HG03064 (cell line): ENCODE data around the gene GLDN.

Source experiments
- ATAC-seq: cut with Tn5 transposase; IDR thresholded peaks from one replicate; pipeline ENCODE4 v1.9.1; 2021; ENCODE audit warnings: low read depth; ENCODE audit not compliant: unreplicated experiment

GLDN gene

DNA sequence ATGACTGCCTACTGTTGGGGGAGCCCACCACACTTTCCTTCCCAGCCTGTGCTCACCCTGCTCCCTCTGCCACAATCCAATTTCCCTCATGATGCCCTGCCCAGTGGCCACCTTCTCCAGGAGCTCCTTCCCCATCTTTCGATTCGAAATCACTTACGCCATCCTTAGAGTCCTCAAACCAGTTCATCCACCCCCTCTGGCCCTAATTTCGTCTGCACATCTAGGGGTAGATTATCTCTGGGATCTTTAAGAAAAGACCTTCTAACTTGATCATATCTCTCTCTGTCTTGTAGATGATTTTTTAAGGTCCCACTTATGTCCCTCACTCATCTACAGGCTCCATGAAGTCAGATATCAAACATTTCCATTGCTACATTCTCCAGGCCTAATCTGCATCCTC, 20.1 kb upstream of the GLDN start:
- no peak for ATAC-seq

DNA sequence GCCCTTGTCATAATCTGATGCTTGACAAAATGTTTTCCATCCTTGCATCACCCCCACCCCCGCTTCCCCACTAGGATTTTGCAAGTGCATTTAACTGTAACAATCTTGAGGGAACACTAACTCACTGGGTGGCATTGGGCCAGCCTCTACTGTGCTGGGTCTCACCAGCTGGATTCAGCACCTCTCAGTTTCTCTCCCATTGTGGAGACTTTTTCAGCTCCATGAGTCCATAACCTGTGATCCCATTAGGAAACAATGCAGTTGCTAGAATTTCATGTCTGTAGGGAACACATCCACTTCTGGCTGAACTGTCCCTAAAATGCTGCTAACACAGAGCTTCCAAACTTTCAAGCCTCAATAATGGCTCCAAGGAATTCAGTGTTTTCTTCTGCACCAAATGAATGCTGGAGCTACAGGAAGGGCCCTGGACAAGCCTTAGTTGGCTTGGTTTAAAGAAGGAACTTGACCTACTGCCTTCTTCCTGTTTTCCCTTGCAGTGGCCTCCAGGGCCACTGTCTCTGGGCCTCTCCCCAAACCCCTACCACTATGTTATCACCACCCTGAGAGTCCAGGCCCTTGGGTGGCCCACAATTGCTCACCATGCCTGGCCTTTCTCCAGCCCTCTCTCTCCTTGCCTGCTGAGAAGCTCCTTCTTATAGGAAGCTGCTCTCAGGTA, 18.7 kb upstream of the GLDN start:
- ATAC-seq, result no peak

DNA sequence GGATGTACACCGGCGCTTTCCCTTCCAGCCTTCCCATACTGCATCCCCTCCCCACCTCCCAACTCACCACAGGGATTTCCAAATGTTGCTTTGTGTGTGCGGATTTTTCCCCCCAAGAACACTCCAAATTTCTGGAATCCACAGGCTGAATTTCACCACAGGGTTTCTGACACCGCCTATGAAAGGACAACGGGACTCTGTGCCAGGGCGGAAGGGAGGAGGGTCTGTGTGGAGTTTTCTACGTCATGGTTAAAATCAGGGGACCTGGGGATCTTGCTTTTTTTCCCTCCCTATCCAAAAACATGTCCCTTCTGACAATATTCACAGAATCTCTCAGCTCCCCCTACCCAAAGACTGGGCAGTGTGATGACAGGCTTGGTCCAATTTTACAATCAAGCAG, 17.7 kb upstream of the GLDN start:
- no peak for ATAC-seq

DNA sequence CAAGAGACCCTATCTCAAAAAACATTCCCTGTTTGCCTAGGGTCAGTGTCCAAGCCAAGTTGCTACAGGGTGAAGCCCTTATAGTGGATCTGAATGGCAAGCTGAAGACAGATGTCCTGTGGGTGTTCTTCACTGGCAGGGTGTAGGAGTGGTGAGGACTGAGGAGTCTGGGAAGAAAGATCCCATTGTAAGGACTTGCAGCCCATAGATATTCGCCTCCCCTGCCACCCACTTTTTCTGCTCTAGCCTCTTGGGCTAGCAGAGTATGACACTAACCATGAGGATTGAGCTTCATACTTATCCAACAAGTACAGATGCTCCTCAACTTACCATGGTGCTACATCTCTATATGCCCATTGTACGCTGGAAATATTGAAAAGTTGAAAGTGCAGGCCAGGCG, 16.3 kb upstream of the GLDN start:
- ATAC-seq, result no peak

DNA sequence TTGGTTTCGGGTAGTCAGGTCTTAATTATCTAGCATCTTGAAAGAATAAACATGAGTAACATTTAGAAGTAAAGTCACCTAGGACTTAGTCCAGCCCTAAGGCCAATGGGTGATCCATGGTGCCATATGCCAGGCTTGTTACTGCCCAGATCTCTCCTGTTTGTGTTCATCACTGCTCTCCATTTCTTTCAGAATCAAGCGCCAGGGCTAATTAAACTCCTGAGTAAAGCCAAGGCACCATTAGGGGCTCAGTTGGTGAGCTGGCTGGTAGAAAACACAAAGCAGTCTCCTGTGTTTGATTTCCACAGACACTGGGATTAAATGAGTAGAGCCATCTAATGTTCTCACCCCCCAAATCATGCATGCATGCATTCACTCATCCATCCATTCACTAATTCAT, 14.4 kb upstream of the GLDN start:
- ATAC-seq, result no peak

DNA sequence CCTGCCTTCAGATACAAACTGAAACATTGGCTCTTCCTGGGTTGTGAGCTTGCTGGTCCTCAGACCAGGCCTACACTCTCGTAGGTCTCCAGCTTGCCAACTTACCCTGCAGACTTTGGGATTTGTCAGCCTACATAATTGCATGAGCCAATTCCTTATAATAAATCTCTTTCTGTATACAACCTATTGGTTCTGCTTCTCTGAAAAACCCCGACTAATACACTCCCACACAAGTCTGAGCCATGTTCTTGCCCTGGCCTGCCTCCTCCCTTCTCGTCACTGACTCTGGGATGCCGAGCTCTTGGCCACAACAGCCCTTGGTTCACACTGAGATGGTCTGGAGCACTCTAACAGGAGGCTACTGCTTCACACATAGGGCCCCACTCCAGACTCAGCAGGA, 12.5 kb upstream of the GLDN start:
- ATAC-seq, result no peak

DNA sequence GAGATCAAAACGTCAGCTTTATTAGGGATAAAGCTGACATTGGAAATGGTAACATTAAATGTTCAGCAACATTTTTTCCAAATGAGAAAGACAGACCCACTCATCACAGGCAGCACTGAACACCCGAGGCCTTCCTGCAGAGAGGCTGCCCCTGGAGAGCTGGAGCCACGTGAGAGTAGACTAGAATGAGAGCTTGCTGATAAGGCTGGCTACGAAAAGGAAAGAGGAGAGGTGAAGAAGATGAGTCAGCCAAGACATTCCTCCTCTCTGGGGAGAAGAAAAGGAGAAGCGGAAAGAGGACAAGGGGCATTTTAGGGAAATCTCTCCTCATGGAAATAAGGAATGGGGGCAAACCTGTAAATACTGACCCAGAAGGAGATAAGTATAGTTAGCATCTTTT, 10.3 kb upstream of the GLDN start:
- ATAC-seq, result no peak

DNA sequence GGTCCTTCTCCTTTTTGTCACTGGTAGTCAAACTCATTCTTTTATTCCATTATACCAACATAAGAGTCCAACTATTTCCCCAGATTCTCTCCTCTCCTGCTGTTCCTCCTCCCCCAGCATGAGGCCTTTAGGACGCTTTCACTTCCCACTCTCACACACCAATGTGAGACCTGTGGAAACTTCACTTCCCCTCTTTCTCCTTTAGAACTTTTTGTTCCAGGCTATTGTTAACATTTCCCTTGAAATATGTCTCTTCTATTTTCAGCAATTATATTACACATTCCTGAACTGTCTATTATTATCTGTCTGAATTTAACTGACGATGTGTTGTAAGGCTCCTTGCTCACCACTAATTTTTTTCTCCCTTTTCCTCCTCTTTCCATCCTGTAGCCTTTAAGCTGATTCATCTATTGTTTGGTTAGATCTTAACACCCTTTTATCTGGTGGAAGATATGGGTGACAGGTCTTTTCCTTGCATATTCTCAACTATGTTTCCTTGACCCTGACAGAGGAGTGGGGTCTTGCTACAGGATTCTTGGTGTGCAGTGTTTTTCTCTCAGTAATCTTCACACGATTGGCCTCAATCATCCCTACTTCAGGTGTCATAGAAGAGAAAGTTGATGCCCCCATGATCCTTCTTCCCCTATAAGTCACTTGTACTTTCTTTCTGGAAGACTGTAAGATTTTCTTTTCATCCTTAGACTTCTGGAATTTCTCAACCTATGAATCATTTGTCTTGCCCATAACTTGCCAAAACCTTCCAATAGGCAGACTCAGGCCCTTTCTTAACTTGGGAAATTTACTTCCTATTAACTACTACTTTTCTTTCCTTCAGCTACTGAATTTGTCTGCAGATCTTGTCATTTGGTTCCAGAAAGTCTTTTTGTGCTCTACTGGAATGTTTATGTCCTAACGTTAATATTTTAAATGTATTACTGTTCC, 9.0 kb upstream of the GLDN start:
- ATAC-seq, result no peak

DNA sequence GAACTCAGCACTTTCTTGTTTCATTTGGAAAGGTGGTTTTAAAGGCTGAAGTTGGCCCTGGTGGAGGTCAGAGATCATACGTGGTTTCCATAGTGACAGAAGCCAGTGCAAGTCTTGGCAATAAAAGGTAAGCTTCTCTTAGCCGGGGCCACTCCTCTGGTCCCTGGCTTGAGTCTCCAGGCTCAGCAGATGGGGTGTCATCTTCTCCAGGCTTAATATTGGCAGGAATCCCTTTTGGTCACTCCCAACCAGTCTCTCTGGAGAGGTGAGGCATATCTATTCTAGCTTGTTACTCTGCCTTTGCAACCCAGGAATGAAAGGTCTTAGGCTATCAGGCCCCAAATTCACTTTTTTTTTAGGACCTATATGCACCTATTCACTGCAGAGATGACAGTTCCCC, 7.9 kb upstream of the GLDN start:
- ATAC-seq, result no peak

DNA sequence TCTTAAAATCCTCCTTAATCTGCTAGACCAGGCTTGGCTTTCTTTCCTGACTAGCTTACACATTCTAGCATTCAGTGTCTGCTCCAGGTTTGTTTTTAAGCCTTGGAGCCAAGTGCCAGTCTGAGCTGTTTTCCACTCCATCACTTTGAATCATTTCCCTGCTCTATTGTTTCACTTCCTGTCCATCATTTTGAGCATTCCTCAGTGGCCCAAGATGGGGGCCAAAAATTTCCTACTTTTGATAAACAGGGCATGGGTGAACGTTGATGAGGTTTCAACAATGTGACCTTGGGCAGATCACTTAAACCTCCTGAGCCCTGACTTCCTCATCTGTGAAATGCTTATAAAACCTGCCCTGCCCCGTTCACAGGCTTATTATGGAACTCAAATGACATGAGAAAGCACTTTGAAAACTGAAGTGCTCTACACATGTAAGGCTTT, 7.4 kb upstream of the GLDN start:
- ATAC-seq, result no peak

DNA sequence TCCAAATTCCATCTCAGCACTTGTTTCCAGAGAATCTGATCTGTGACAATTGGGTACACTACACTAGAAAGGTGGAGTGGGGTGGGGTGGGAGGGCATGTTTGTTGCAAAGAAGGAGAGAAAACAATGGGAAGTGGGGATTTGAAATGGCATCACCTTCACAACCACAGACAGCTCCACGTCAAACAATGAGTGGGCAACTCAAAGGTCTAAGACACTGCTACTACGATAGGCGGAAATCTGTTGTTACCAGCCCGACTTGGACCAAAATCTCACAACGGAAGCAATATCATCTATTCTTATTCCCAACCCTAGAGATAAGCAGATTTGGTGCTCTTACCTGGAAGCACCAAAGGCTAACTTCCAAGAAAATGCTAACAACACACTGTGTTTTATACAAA, 6.4 kb upstream of the GLDN start:
- no peak for ATAC-seq

DNA sequence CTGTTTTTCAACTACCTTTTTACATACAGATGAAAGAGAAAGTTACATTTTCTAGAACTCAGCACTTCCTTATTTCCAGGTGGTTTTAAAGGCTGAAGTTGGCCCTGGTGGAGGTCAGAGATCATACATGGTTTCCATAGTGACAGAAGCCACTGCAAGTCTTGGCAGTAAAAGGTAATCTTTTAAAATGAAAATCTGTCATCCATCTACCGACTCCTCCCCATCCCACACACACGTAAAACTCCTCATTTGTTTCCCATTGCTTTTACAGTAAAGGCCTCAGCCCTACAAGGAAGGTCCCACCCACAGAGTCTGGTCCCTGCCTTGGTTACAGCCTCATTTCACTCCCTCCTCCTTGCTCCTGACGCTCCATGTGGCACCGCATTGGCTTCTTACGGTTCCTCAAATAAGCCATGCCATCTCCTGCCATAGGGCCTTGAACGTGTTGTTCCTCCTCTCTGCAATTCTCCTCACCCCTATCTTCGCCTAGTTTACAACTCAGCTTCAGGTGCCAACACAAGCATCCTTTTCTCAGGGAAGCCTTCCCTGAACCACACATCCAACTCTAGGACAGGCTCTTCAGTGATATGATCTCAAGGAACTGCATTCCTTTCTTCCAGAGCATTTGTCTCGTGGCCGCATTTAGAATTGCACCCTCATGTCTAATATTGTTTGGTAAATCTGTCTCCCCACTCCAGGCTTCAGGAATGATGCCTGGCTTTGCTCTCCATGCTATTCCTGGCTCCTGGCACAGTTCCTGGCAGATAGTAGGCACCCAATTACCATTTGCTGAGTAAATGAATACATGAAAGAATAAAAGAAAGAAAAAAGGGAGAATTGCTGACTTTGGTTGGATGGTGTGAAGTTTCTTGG, 5.7 kb upstream of the GLDN start:
- ATAC-seq, result peak; percentile 64

DNA sequence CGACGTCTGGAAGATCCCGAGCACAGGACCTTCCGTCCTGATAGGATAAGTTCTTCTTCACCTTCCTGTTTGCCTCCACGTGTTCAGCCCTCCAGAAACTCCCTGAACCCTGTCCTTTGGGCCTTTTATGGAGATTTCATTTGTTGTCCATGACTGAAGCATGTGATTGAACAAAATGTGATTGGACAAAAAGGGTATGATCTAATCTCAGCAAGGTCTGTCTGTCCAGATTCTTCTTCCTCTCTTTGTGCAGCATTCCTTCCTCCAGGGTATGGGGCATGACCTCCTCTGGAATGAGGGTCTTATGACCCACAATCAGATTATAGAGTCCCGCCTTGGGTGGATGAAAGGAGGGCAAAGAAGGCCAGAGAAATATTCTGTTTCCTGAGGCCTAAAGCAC, 3.0 kb upstream of the GLDN start, which contains the start of gene CYP19A1:
TSS of gene CYP19A1 (minus strand) at position 101 of the 400 bp plus-strand sequence. CDS start 95,684 bp downstream, outside the sequence.
- ATAC-seq, result no peak

DNA sequence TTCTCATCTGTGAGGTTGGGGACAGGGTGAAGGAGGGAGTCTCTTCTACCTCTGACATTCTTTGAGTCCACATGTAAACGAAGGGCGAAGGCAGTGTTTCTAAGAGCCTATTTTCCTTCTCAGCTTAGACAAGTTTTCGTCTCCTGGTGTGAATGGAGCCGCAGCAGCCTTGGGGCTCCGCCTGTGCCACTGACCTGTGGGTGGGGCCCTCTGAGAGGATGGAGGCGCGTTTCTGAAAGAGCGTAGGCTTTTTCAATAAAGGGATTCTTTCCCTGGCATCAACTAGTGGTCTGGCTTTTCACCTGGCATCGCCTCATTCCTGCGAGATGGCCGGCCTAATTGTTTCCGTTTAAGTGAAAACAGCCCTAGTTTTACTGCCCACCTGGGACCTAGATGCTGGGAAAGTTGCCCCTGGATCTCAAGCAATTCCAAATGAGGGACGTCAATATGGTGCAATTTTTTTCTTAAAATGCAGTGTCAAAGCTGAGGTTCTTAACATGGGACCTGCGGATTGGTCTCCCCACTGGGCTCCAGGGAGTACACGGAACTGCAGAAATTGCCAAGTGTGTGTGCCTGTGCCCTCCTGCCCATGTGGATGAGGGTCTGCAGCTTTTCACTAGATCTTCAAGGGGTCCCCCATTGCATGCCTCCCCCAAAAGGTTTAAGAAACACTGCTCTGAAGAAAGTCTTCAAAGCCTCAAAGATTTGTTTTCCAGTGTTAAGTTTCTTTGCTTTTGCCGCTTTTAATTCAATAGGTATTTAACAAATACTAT, 958 bp downstream of the GLDN start:
- ATAC-seq, result no peak

DNA sequence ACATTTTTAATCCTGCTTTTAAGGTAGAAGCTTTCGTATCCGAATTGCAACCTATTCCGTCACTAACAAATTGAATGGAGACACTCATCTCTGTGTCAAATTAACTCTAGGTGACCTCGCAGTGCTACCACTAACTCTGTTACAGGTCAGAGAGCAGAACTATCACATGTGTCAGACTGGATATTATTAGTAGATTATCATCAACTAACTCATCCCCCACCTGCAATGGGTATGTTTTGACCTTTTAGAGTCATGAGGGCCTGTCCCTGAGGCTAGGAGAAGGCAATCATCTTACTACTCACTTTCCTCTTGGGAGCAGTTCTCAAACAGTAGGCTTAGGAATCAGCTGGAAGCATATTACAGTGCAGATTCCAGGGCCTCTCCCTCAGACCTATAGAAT, 2.0 kb downstream of the GLDN start:
- no peak for ATAC-seq

DNA sequence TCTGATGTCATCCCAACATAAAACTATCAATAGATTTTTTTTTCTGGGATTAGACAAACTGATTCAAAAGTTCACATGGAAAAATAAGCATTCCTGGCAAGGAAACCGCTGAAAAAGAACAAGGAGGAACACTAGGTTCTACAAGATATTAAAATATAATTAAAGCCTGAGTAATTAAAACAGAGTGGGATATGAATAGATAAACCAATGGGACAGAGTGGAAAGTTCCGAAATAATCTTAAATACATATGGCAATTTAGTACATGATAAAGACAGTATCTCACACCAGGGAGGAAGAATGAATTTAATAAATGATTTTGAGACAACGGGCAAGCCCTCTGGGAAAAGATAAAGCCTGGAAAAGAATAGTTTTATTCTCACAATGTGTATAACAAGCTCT, 4.7 kb downstream of the GLDN start:
- no peak for ATAC-seq

DNA sequence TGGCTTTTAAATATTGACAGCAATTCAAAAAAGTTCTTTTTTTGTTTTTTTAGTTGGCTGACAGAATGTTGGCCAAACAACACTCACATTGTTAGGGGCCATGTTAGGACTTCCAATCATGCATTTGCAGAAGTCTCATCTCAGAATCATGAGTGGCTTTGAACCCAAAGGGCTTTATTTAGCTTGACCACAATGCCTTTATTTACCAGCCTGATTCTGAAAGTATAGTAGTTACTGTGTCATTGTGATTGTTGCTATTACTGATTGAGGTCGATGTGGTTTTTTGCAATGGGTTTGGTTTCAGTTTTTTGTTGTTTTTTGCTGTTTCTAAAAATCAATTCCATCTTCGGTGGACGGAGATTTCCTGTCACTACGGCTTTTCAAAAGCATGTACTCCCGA, 7.2 kb downstream of the GLDN start:
- peak; percentile 93 for ATAC-seq

DNA sequence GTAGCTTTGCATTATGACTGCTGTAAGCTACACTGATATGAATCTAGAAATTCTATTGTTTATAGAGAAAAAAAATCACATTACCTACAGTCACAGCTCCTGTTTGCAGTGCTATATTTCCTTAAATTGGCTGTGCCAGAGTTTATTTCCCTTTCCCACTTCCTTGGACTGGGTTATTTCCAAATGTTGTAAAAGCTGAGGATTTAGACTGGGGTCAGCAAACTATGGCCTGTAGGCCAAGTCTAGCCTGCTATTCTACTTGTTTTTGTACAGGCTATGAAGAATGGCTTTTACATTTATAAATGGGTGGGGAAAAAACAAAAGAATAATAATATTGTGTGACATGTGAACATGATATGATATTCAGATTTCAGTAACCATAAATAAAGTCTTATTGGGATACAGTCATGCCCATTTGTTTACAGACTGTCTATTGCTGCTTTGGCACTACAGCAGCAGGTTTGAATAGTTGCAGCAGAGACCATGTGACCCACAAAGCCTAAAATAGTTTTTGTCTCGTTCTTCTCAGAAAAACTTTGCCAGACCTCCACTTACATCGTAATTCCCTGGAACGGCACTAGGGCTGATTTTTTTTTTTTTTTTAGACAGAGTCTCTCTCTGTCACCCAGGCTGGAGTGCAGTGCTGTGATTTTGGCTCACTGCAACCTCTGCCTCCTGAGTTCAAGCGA, 7.8 kb downstream of the GLDN start:
- no peak for ATAC-seq

DNA sequence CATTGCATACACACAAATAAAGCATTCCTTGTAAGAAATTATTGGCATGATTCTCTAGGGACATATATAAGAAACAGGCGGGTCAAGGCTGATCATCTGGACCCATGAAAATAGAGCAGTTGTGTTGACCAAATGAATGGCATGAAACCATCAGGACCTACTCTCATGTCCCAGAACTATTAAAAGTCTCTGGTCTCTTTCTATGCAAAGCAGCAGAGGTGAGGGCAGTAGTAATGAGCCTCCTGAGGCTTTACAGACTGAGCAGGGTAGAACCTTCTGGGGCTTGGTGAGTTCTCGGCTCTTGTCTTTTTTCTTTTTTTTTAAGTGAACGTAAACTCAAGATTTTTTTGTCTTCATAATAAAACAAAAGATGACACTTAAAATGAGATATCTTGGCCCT, 9.3 kb downstream of the GLDN start:
- no peak for ATAC-seq

DNA sequence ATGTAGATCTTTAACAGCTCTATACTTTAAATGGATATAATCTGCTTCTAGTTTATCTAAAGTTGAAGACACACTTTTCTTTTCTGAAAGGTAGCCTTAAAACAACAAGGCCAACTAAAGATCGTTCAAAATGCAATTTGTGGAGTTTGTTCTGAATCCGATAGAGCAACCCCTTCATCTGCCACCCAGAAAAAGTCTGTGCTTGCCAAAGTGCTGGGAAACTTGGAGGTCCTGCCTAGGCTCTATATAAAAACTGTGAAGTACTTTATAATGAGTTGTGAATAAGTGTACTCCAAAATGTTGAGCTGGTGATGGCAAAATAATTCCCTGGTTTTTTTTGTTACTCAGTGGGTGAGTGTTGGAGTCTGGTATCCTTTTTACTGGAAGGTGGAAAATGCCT, 12.5 kb downstream of the GLDN start:
- no peak for ATAC-seq
